Urinary bladder (tissue), 4 donors: ENCODE data around the gene CHRM5. TPM values are rescaled to one million over a fixed set of nuclear protein-coding genes. Genes with fewer than 3 reads are reported as not detected.
"Not testable (repeated sequence)": the region's sequence is repeated elsewhere in the genome, so short reads cannot be mapped to it uniquely, and the experiment has no call there.

Experiments used
- DNase-seq: peaks from one replicate; pipeline ENCODE4 v3.0.0-alpha.2; 2015; ENCODE audit errors: extremely low spot score
- H3K27ac ChIP-seq: one replicate; pipeline ENCODE4 v1.5.1; 2013; ENCODE audit warnings: low read depth, mild to moderate bottlenecking, moderate library complexity
- H3K36me3 ChIP-seq: one replicate; pipeline ENCODE4 v1.6.1; 2013; ENCODE audit warnings: mild to moderate bottlenecking, moderate library complexity; ENCODE audit not compliant: insufficient read depth
- H3K4me1 ChIP-seq: one replicate; pipeline ENCODE4 v1.6.1; 2013; ENCODE audit warnings: mild to moderate bottlenecking, moderate library complexity; ENCODE audit not compliant: insufficient read depth
- H3K4me3 ChIP-seq: one replicate; pipeline ENCODE4 v1.5.1; 2013; ENCODE audit warnings: low read depth, low read length
- WGBS: extraction: QIAGEN DNeasy Blood & Tissue Kit; methylation state at CpG from one replicate; pipeline ENCODE4 v1.1.7; 2013; 5-methylcytosine and 5-hydroxymethylcytosine counted together
- polyA plus RNA-seq: library from polyadenylated mRNA; stranded (reverse); fragments of 200-250 nt; gene quantifications from one replicate; pipeline ENCODE4 v1.2.3, GENCODE V29; 2013
- total RNA-seq: library from RNA; depleted of rRNA; stranded (reverse); fragments of >200 nt; gene quantifications from one replicate; pipeline ENCODE4 v1.2.3, GENCODE V29; 2014
- donor health status: healthy with polysubstance abuse.
- donor health status: healthy.

The CHRM5 gene
- total and polyA plus RNA-seq, 2 donors, result 0.03 to 0.48 TPM

- Histone ChIP-seq H3K27ac (no peak overlapping the region), H3K4me1 (no peaks in the 10 kb centered on the region), H3K36me3 (no peaks in the 10 kb centered on the region), H3K4me3 (no peak overlapping the region)
- WGBS, result 97% methylated on average over 1 of the region's 1 CpG
- no peak for DNase-seq
Observed at GRCh38 chr15:34009656-34010055, 41.4 kb downstream of the CHRM5 start.

DNA sequence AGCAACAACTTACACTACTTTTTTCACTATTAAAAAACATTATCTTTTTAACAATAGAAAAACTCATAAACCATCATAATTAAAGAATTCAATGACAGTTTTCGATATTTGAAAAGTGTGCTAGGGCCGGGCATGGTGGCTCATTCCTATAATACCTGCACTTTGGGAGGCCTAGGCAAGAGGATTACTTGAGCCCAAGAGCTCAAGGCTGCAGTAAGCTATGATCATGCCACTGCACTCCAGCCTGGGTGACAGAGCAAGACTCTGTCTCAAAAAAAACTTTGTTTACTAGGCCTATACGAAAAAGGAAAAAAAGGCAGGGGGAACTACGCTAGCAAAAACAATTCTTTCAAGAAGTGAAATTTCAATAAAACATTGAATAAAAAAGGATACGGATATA, 42.6 kb downstream of the CHRM5 start:
- no peak for DNase-seq
- Histone ChIP-seq H3K4me3 (no peak overlapping the region), H3K4me1 (no peaks in the 10 kb centered on the region), H3K27ac (no peak overlapping the region), H3K36me3 (no peaks in the 10 kb centered on the region)
- WGBS, result 93% methylated on average over 5 of the region's 5 CpGs

DNA sequence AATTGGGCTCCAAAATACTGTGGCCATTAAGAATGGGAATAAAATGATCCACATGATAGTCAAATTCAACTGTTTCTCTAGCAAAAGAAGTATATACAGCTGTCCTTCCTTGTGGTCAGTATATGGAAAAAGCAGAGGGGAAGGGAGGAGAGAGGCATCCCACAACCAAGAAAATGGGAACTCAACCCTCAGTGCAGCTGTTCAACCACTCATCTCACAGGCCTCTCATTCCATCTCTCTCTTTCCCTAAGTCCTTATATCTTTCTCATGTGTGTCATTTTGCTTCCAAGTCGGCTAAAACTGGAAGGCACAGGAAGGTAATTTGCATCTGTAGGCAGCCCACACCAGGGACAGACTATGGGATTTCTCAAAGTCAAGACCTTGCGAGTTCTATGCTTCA, 43.2 kb downstream of the CHRM5 start:
- no peak overlapping the region for H3K27ac ChIP-seq
- no peaks in the 10 kb centered on the region for H3K36me3 ChIP-seq
- no peak overlapping the region for H3K4me3 ChIP-seq
- no peak for DNase-seq
- no peaks in the 10 kb centered on the region for H3K4me1 ChIP-seq
- 84% methylated on average over 2 of the region's 2 CpGs for WGBS

- WGBS, result 69% methylated on average over 4 of the region's 4 CpGs
- no peak overlapping the region for H3K4me3 ChIP-seq
Observed at GRCh38 chr15:34012461-34013028, 44.2 kb downstream of the CHRM5 start.

GRCh38 chr15:34013746-34014145, 45.4 kb downstream of the CHRM5 start:
- Histone ChIP-seq H3K4me1 (no peaks in the 10 kb centered on the region), H3K27ac (no peak overlapping the region), H3K36me3 (no peaks in the 10 kb centered on the region), H3K4me3 (no peak overlapping the region)
- no peak for DNase-seq
- 94% methylated on average over 9 of the region's 9 CpGs for WGBS

More at GRCh38 chr15:34012461-34013028, 44.2 kb downstream of the CHRM5 start:
- no peaks in the 10 kb centered on the region for H3K4me1 ChIP-seq
- H3K27ac ChIP-seq, result no peak overlapping the region
- no peaks in the 10 kb centered on the region for H3K36me3 ChIP-seq
- DNase-seq, result no peak

DNA sequence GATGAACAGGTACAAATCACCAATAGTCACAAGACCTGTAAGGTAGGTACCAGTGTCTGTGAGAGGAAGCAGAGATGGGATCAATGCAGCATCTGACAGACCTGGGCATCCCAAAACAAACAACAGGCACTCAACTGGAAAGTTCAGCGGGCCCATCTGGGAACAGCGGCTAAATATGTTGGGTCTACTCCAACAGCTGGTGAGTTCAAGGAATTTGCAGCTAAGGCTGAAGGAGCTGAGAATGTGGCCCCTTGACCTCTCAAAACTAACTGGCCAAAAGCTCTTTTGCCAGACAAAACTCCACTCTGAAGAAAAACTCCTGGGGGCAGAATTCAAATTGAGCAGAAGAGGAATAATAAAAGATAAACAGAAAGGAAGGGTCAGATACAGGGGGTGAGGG, 46.3 kb downstream of the CHRM5 start:
- Histone ChIP-seq H3K4me1 (no peaks in the 10 kb centered on the region), H3K27ac (no peak overlapping the region), H3K4me3 (no peak overlapping the region), H3K36me3 (no peaks in the 10 kb centered on the region)
- no peak for DNase-seq
- 91% methylated on average over 2 of the region's 2 CpGs for WGBS

DNA sequence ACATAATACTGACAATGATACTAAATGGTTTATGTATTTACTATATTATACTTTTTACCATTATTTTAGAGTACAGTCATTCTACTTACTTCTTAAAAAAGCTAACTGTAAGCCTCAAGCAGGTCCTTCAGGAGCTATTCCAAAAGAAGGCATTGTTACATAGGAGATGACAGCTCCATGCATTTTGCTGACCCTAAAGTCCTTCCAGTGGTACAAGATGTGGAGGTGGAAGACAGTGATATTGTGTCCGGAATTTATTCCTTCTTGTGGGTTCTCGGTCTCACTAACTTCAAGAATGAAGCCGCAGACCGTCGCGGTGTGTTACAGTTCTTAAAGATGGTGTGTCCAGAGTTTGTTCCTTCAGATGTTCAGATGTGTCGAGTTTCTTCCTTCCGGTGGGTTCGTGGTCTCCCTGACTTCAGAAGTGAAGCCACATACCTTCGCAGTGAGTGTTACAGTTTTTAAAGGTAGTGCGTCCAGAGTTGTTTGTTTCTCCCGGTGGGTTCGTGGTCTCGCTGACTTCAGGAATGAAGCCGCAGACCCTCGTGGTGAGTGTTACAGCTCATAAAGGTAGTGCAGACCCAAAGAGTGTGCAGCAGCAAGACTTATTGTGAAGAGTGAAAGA, 49.8 kb downstream of the CHRM5 start:
- WGBS, result 94% methylated on average over 16 of the region's 16 CpGs

GRCh38 chr15:34018738-34019137, 50.4 kb downstream of the CHRM5 start:
- not testable (repeated sequence) for H3K36me3 ChIP-seq, H3K27ac ChIP-seq, DNase-seq, H3K4me1 ChIP-seq, H3K4me3 ChIP-seq
- WGBS, result 99% methylated on average over 2 of the region's 2 CpGs

More for the DNA sequence above, 49.8 kb downstream of the CHRM5 start:
- Histone ChIP-seq H3K4me1 (no peaks in the 10 kb centered on the region), H3K4me3 (no peak overlapping the region), H3K27ac (no peak overlapping the region), H3K36me3 (no peaks in the 10 kb centered on the region)
- DNase-seq, result no peak

GRCh38 chr15:34019369-34019990, 51.2 kb downstream of the CHRM5 start:
- Histone ChIP-seq H3K4me1 (no peaks in the 10 kb centered on the region), H3K4me3 (no peak overlapping the region), H3K27ac (no peak overlapping the region), H3K36me3 (no peaks in the 10 kb centered on the region)
- no peak for DNase-seq
- WGBS, result 96% methylated on average over 3 of the region's 3 CpGs

DNA sequence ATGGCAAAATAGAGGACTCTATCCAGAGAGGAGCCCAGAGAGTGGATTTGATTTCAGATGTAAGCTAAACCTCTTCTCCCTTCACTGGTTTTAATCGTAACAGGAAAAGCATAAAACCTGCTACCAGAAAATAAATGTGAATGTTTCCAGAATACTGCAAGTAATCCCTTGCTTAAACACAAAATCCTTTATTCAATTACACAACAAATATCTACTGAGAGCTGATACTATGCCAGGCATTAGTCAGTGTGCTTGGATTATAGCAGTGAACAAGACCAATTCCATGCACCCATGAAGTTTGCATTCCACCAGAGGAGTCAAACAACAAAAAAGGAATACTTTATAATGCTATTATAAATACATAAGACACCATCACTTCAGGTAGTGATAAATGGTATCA, 55.6 kb downstream of the CHRM5 start:
- Histone ChIP-seq H3K27ac (no peak overlapping the region), H3K4me3 (no peak overlapping the region), H3K36me3 (no peaks in the 10 kb centered on the region), H3K4me1 (no peaks in the 10 kb centered on the region)
- DNase-seq, result no peak
- 35% methylated on average over 1 of the region's 1 CpG for WGBS

DNA sequence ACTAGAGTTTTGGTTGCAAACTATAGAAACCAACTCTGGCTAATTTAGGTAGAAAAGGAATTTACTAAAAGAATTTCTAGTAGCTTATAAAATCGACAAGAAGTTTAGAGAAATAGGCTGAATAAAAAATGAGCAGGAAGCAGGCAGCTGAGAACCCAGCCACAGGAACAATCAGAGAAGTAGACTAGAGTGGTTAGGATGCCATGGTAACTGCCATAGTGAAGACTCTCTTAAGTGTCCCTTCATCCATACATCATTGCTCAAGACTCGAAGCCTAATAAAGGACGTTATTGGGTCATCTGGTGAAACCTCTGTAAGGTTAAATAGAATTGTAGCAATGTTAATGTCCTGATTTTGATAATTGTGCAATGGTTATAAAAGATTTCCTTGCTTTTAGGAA, 57.0 kb downstream of the CHRM5 start:
- H3K4me1 ChIP-seq, result no peaks in the 10 kb centered on the region
- DNase-seq, result no peak
- no peak overlapping the region for H3K4me3 ChIP-seq
- H3K27ac ChIP-seq, result no peak overlapping the region
- no peaks in the 10 kb centered on the region for H3K36me3 ChIP-seq
- 85% methylated on average over 3 of the region's 3 CpGs for WGBS

GRCh38 chr15:34027606-34028005, 59.3 kb downstream of the CHRM5 start:
- no peaks in the 10 kb centered on the region for H3K36me3 ChIP-seq

GRCh38 chr15:34031987-34032760, 63.9 kb downstream of the CHRM5 start:
- 83% methylated on average over 10 of the region's 10 CpGs for WGBS
- H3K4me3 ChIP-seq, result no peak overlapping the region
- no peak for DNase-seq
- no peaks in the 10 kb centered on the region for H3K36me3 ChIP-seq
- H3K27ac ChIP-seq, result no peak overlapping the region
- no peaks in the 10 kb centered on the region for H3K4me1 ChIP-seq

More at GRCh38 chr15:34027606-34028005, 59.3 kb downstream of the CHRM5 start:
- DNase-seq, result no peak
- Histone ChIP-seq H3K27ac (no peak overlapping the region), H3K4me3 (no peak overlapping the region), H3K4me1 (no peaks in the 10 kb centered on the region)
- WGBS, result 56% methylated on average over 3 of the region's 3 CpGs
